H1 (cell line): ENCODE measurements around the gene PRR29. TPM values are rescaled to one million over a fixed set of nuclear protein-coding genes. Genes with fewer than 3 reads are reported as not detected.

Experiments used
- CTCF ChIA-PET: fragments of 300-600 bp; sonication (Branson Sonifier 250); formaldehyde crosslinking; loops from one replicate; lab custom pipeline; 2021; ENCODE audit not compliant: partially characterized antibody; lab: Charles Lee
- POLR2A ChIA-PET: fragments of 300-600 bp; sonication (Branson Sonifier 250); formaldehyde crosslinking; loops from one replicate; lab custom pipeline; 2021; ENCODE audit warnings: inconsistent platforms; ENCODE audit not compliant: partially characterized antibody; lab: Charles Lee
- DNase-seq, 2 experiments: peaks; one replicate each; pipeline versions ENCODE4 v3.0.0 to v3.0.0-alpha.2; 2010 to 2022; ENCODE audit warnings: low spot score in 2 of 2, low read depth in 1 of 2, mixed read lengths in 1 of 2
- FAIRE-seq: peaks from 2 replicates; lab custom pipeline; 2011; peaks lifted over from hg19 to GRCh38; lab: Jason Lieb, UNC
- H2AFZ ChIP-seq: 2 replicates; pipeline ENCODE4 v1.8.1; 2012; ENCODE audit warnings: low read length, inconsistent platforms
- H2AK5ac ChIP-seq: 2 replicates; pipeline ENCODE4 v1.6.1; 2013; ENCODE audit warnings: low read depth, low read length
- H2BK120ac ChIP-seq: replicated peaks from 2 replicates; pipeline ENCODE3; 2013; ENCODE audit warnings: low read depth, low read length, inconsistent platforms
- H2BK12ac ChIP-seq: 2 replicates; pipeline ENCODE4 v1.6.1; 2013; ENCODE audit warnings: low read depth, low read length
- H2BK15ac ChIP-seq: 2 replicates; pipeline ENCODE4 v1.6.1; 2013; ENCODE audit warnings: low read length
- H2BK20ac ChIP-seq: 2 replicates; pipeline ENCODE4 v1.6.1; 2013; ENCODE audit warnings: low read length
- H2BK5ac ChIP-seq: 2 replicates; pipeline ENCODE4 v1.6.1; 2013; ENCODE audit warnings: low read depth, low read length
- H3K14ac ChIP-seq: 2 replicates; pipeline ENCODE4 v1.6.1; 2013; ENCODE audit warnings: inconsistent platforms; ENCODE audit not compliant: insufficient read length
- H3K18ac ChIP-seq: 2 replicates; pipeline ENCODE4 v1.6.1; 2013; ENCODE audit warnings: low read length; ENCODE audit errors: extremely low read depth
- H3K23ac ChIP-seq: 2 replicates; pipeline ENCODE4 v1.6.1; 2013; ENCODE audit warnings: inconsistent platforms; ENCODE audit not compliant: insufficient read length
- H3K23me2 ChIP-seq: 2 replicates; pipeline ENCODE4 v1.6.1; 2013; ENCODE audit warnings: low read depth, low read length
- H3K27ac ChIP-seq: 2 replicates; pipeline ENCODE4 v1.6.1; 2011; ENCODE audit warnings: low read depth, low read length, inconsistent platforms
- H3K27me3 ChIP-seq, 4 experiments: replicated peaks in 1 of 4; 1 replicate in 1 of 4; 2 replicates in 3 of 4; pipeline versions ENCODE4 v1.6.1 to v1.8.1; 2011 to 2013; ENCODE audit warnings: low read length in 3 of 4, mild to moderate bottlenecking in 3 of 4, inconsistent platforms in 2 of 4, mixed read lengths in 2 of 4, moderate library complexity in 1 of 4; ENCODE audit not compliant: control insufficient read depth in 3 of 4, insufficient read depth in 3 of 4; ENCODE audit errors: extremely low read depth in 1 of 4
- H3K36me3 ChIP-seq, 4 experiments: 2 replicates each; pipeline versions ENCODE4 v1.6.1 to v1.8.1; 2011 to 2013; ENCODE audit warnings: mild to moderate bottlenecking in 4 of 4, low read length in 3 of 4, moderate library complexity in 2 of 4, control low read depth in 1 of 4, inconsistent platforms in 1 of 4; ENCODE audit not compliant: insufficient read depth in 4 of 4, control insufficient read depth in 2 of 4
- H3K4ac ChIP-seq: replicated peaks from 2 replicates; pipeline ENCODE3; 2013; ENCODE audit warnings: low read length, low read depth, mixed read lengths, inconsistent platforms; ENCODE audit not compliant: insufficient read length
- H3K4me1 ChIP-seq, 4 experiments: replicated peaks in 1 of 4; 1 replicate in 1 of 4; 2 replicates in 3 of 4; pipeline versions ENCODE4 v1.6.1 to v1.8.1; 2011 to 2013; ENCODE audit warnings: low read length in 3 of 4, inconsistent platforms in 2 of 4, mixed read lengths in 1 of 4; ENCODE audit not compliant: insufficient read depth in 4 of 4, control insufficient read depth in 3 of 4
- H3K4me2 ChIP-seq, 2 experiments: 2 replicates each; pipeline versions ENCODE4 v1.6.1 to v1.8.1; 2011 to 2013; ENCODE audit warnings: low read depth in 2 of 2, low read length in 2 of 2, control low read depth in 1 of 2, inconsistent platforms in 1 of 2, mild to moderate bottlenecking in 1 of 2; ENCODE audit not compliant: insufficient read depth in 1 of 2
- H3K4me3 ChIP-seq, 4 experiments: fragments of 200-600, 300-600 bp in 1 of 4; sonication (generic), shearing (Covaris generic), sonication (Bioruptor Twin) in 1 of 4; 2 replicates each; pipeline versions ENCODE4 v1.5.1 to v1.8.1; 2011 to 2016; ENCODE audit warnings: low read length in 4 of 4, low read depth in 3 of 4, control low read depth in 2 of 4, inconsistent platforms in 2 of 4, mild to moderate bottlenecking in 2 of 4, mixed read lengths in 1 of 4, moderate library complexity in 1 of 4; ENCODE audit not compliant: insufficient read depth in 2 of 4; ENCODE audit errors: extremely low read depth in 1 of 4
- H3K56ac ChIP-seq: replicated peaks from 2 replicates; pipeline ENCODE3; 2013; ENCODE audit warnings: low read depth, mild to moderate bottlenecking, mixed read lengths, low read length, inconsistent platforms; ENCODE audit not compliant: insufficient read length
- H3K79me1 ChIP-seq: 2 replicates; pipeline ENCODE4 v1.6.1; 2013; ENCODE audit warnings: low read depth, low read length, control low read depth
- H3K79me2 ChIP-seq, 2 experiments: 2 replicates each; pipeline versions ENCODE4 v1.6.1 to v1.8.1; 2012 to 2013; ENCODE audit warnings: low read length in 2 of 2, mild to moderate bottlenecking in 2 of 2, inconsistent platforms in 1 of 2; ENCODE audit not compliant: insufficient read depth in 2 of 2, control insufficient read depth in 1 of 2
- H3K9ac ChIP-seq, 4 experiments: replicated peaks in 1 of 4; 1 replicate in 1 of 4; 2 replicates in 3 of 4; pipeline versions ENCODE4 v1.6.1 to v1.8.1; 2011 to 2013; ENCODE audit warnings: low read depth in 3 of 4, low read length in 3 of 4, control low read depth in 2 of 4, mild to moderate bottlenecking in 2 of 4, moderate library complexity in 2 of 4, inconsistent platforms in 1 of 4; ENCODE audit errors: extremely low read depth in 1 of 4
- H3K9me3 ChIP-seq, 2 experiments: 2 replicates each; pipeline versions ENCODE4 v1.6.1 to v1.8.1; 2012 to 2013; ENCODE audit warnings: mild to moderate bottlenecking in 2 of 2, moderate library complexity in 2 of 2, control low read depth in 1 of 2, inconsistent platforms in 1 of 2, low read depth in 1 of 2, low read length in 1 of 2, mixed read lengths in 1 of 2; ENCODE audit not compliant: insufficient read depth in 2 of 2
- H4K20me1 ChIP-seq, 2 experiments: replicated peaks in 1 of 2; 2 replicates each; pipeline versions ENCODE3 to v1.8.1; 2011 to 2013; ENCODE audit warnings: inconsistent platforms in 2 of 2, low read length in 2 of 2, mild to moderate bottlenecking in 1 of 2; ENCODE audit not compliant: insufficient read depth in 2 of 2, control insufficient read depth in 1 of 2
- H4K5ac ChIP-seq: 2 replicates; pipeline ENCODE4 v1.6.1; 2013; ENCODE audit warnings: low read length, low read depth, mixed read lengths, inconsistent platforms; ENCODE audit not compliant: insufficient read length
- H4K8ac ChIP-seq: 2 replicates; pipeline ENCODE4 v1.8.0; 2013; ENCODE audit warnings: mild to moderate bottlenecking, moderate library complexity, low read length, inconsistent platforms; ENCODE audit not compliant: insufficient read depth; ENCODE audit errors: extremely low read depth
- H4K91ac ChIP-seq: replicated peaks from 2 replicates; pipeline ENCODE3; 2013; ENCODE audit warnings: low read length, mixed read lengths, inconsistent platforms; ENCODE audit not compliant: insufficient read length
- BCL11A ChIP-seq, 2 experiments: IDR thresholded peaks; one replicate each; pipeline ENCODE4 v1.6.1; 2011; ENCODE audit warnings: low read depth in 2 of 2, low read length in 2 of 2, mild to moderate bottlenecking in 2 of 2
- MAX ChIP-seq: IDR thresholded peaks from 2 replicates; pipeline ENCODE4 v1.6.1; 2012; ENCODE audit warnings: inconsistent platforms
- POLR2AphosphoS5 ChIP-seq: IDR thresholded peaks from 2 replicates; pipeline ENCODE4 v1.6.1; 2011; ENCODE audit warnings: low read depth, low read length
- RBBP5 ChIP-seq: IDR thresholded peaks from 2 replicates; pipeline ENCODE4 v1.7.1; 2012; ENCODE audit warnings: low read depth, mild to moderate bottlenecking, inconsistent platforms, low read length, moderate library complexity, borderline replicate concordance
- SIX5 ChIP-seq: IDR thresholded peaks from 2 replicates; pipeline ENCODE4 v1.6.1; 2011; ENCODE audit warnings: mild to moderate bottlenecking, low read depth, low read length
- TAF1 ChIP-seq: IDR thresholded peaks from 2 replicates; pipeline ENCODE4 v1.6.1; 2011; ENCODE audit warnings: mild to moderate bottlenecking, low read depth, low read length
- TAF7 ChIP-seq: optimal IDR thresholded peaks from 2 replicates; pipeline ENCODE3; 2011; ENCODE audit warnings: low read depth, mild to moderate bottlenecking, inconsistent platforms, low read length, moderate library complexity, borderline replicate concordance
- TCF12 ChIP-seq: IDR thresholded peaks from 2 replicates; pipeline ENCODE4 v1.6.1; 2011; ENCODE audit warnings: low read depth, mild to moderate bottlenecking, low read length
- USF2 ChIP-seq: IDR thresholded peaks from 2 replicates; pipeline ENCODE4 v1.6.1; 2011; ENCODE audit warnings: low read length, improper control_type of control experiment
- ZNF274 ChIP-seq: IDR thresholded peaks from 2 replicates; pipeline ENCODE4 v1.7.0; 2012; ENCODE audit warnings: low read length, borderline replicate concordance; ENCODE audit errors: extremely low read depth
- WGBS, 2 experiments: shearing (Covaris generic) in 1 of 2; methylation state at CpG; one replicate each; pipeline versions ENCODE4 v1.1.6 to v1.1.7; 2013 to 2015; ENCODE audit warnings: low lambda C conversion rate in 2 of 2, mixed read lengths in 2 of 2, inconsistent platforms in 1 of 2, low coverage in 1 of 2, missing lambda C conversion rate in 1 of 2; ENCODE audit not compliant: insufficient replicate concordance in 2 of 2, insufficient coverage in 1 of 2, insufficient read length in 1 of 2; ENCODE audit errors: extremely low coverage in 1 of 2, missing lambda C conversion rate in 1 of 2; 5-methylcytosine and 5-hydroxymethylcytosine counted together
- polyA plus RNA-seq, 7 experiments: library from polyadenylated mRNA; depleted of rRNA in 3 of 7; stranded (reverse) in 5 of 7; unstranded in 2 of 7; fragments of >200 nt in 5 of 7; fragments of 200-250 nt in 2 of 7; gene quantifications; 1 replicate in 5 of 7; 2 replicates in 1 of 7; 4 replicates in 1 of 7; pipeline versions ENCODE4 v1.2.1 to v1.2.3, GENCODE V29; 2011 to 2013; ENCODE audit warnings: missing spikeins in 2 of 7, mixed read lengths in 2 of 7
- total RNA-seq: library from RNA; stranded (reverse); fragmentation: NEBNext Ultra II Directional; extraction: Animal tissue kit (Norgen Biotek cat#: 25700); gene quantifications from 2 replicates; pipeline ENCODE4 v1.2.1, GENCODE V29; 2021

The PRR29 gene
- total and polyA plus RNA-seq, 2 of the 8 experiments (the other 6 are each of a cell fraction or from before 2014, with no cell fraction given): 0.67 to 0.83 TPM

- Histone ChIP-seq H4K8ac (no peak overlapping the region), H3K9ac (no peak overlapping the region), H2AFZ (0 out of 2 replicates have a peak overlapping the region, but pooled peaks have one; percentile 75), H2BK5ac (peak overlapping the region; percentile 20; the same call in 1 of the 2 replicates), H2BK12ac (peak overlapping the region; percentile 76), H2AK5ac (no peak overlapping the region), H3K56ac (no peak overlapping the region), H3K9me3 (no peaks in the 10 kb centered on the region), H3K4me2 (peak overlapping the region; percentile 55 to 97), H4K5ac (no peak overlapping the region), H2BK120ac (no peak overlapping the region), H4K20me1 (peaks cover 0 to 4% of the 10 kb centered on the region in 2 experiments), H3K14ac (no peak overlapping the region), H4K91ac (no peak overlapping the region), H3K4me3 (peak overlapping the region in 3 of 4 experiments; percentile 2 to 29 (median 5); a peak in 1 of 8 replicates), H3K18ac (peak overlapping the region; percentile 36; the same call in 1 of the 2 replicates), H3K27me3 (no peaks in the 10 kb centered on the region), H3K79me2 (no peaks in the 10 kb centered on the region)
- 67% methylated on average over 10 of the region's 10 CpGs; no CpG with 5 or more reads in 1 of the 2 experiments for WGBS, 2 experiments
- FAIRE-seq: no peak
- POLR2A ChIA-PET: interaction anchor here (1.8 to 3.3 kb wide), 2 partner anchors 16 to 184 kb away, joined by 9 to 14 read pairs; no protein-coding TSS in a partner anchor
- TF ChIP-seq TCF12: no peak
- TF ChIP-seq BCL11A (IDR thresholded peaks at IDR 0.05; ENCODE audit: low read depth in 2 of 2, low read length in 2 of 2): no peak
- no peak for TF ChIP-seq USF2
- no peak for TF ChIP-seq ZNF274
- TF ChIP-seq SIX5: no peak
- no peak for TF ChIP-seq TAF1
- no peak for TF ChIP-seq RBBP5
- no peak for TF ChIP-seq MAX
- no peak for TF ChIP-seq TAF7
- TF ChIP-seq POLR2AphosphoS5: no peak
- TF ChIP-seq, all 59 proteins: peak for 0
- Histone ChIP-seq H3K4ac (no peak overlapping the region), H3K23me2 (peaks cover 8% of the 10 kb centered on the region), H3K27ac (no peak overlapping the region), H3K79me1 (0 out of 2 replicates have a peak, but pooled peaks cover 2% of the 10 kb centered on the region), H2BK15ac (peak overlapping the region; percentile 90), H2BK20ac (no peak overlapping the region), H3K23ac (no peak overlapping the region), H3K36me3 (no peaks in the 10 kb centered on the region), H3K4me1 (peaks cover 0 to 20% (median 9%) of the 10 kb centered on the region in 4 experiments; a peak in 6 of 7 replicates)
- CTCF ChIA-PET: interaction anchor here (1.0 to 14.4 kb wide), 6 partner anchors 11 to 171 kb away, joined by 3 to 270 read pairs (median 12); partner anchors contain the start of genes CSHL1 and GH1
- no peak for DNase-seq
Observed at GRCh38 chr17:63962298-63962744, 35.8 kb upstream of the PRR29 start.
